Cortex of kidney (tissue), 1 donor: ENCODE data around the gene ZNF346.

Experiments
- DNase-seq: peaks from one replicate; lab custom pipeline; 2025; lab: John Stamatoyannopoulos, UW

Gene ZNF346

GRCh38 chr5:177094224-177095087 is 72.0 kb downstream of the ZNF346 start:
- no peak for DNase-seq

GRCh38 chr5:177095088-177095669 is 72.7 kb downstream of the ZNF346 start:
- no peak for DNase-seq

GRCh38 chr5:177096162-177097015 is 73.9 kb downstream of the ZNF346 start:
- DNase-seq, result no peak

GRCh38 chr5:177097016-177097985 is 74.8 kb downstream of the ZNF346 start:
- DNase-seq, result no peak

GRCh38 chr5:177098120-177098469 is 75.6 kb downstream of the ZNF346 start:
- DNase-seq, result no peak

- DNase-seq, result no peak
Measured at GRCh38 chr5:177098470-177099141, 76.1 kb downstream of the ZNF346 start.

GRCh38 chr5:177099422-177100093 is 77.1 kb downstream of the ZNF346 start:
- DNase-seq, result no peak

GRCh38 chr5:177100714-177101121 is 78.2 kb downstream of the ZNF346 start:
- DNase-seq, result no peak

- no peak for DNase-seq
Measured at GRCh38 chr5:177103523-177104253, 81.2 kb downstream of the ZNF346 start.

- DNase-seq, result no peak
Measured at GRCh38 chr5:177105691-177106476, 83.4 kb downstream of the ZNF346 start.

- DNase-seq, result no peak
Measured at GRCh38 chr5:177107159-177107558, 84.7 kb downstream of the ZNF346 start.

- no peak for DNase-seq
Measured at GRCh38 chr5:177109810-177110209, 87.3 kb downstream of the ZNF346 start.

GRCh38 chr5:177111720-177112394 is 89.4 kb downstream of the ZNF346 start:
- DNase-seq, result no peak

- no peak for DNase-seq
Measured at GRCh38 chr5:177112589-177113220, 90.2 kb downstream of the ZNF346 start.

GRCh38 chr5:177113566-177114424 is 91.3 kb downstream of the ZNF346 start:
- DNase-seq, result no peak

- peak; percentile 47 for DNase-seq
Measured at GRCh38 chr5:177116631-177117373, 94.3 kb downstream of the ZNF346 start.
